LoVo (cell line): ENCODE results near the gene MTR.
"Not testable (repeated sequence)": the region's sequence is repeated elsewhere in the genome, so short reads cannot be mapped to it uniquely, and the experiment has no call there.

Experiments
- DNase-seq: peaks from one replicate; pipeline ENCODE4 v3.0.0-alpha.2; 2016; ENCODE audit warnings: low spot score

MTR gene

DNA sequence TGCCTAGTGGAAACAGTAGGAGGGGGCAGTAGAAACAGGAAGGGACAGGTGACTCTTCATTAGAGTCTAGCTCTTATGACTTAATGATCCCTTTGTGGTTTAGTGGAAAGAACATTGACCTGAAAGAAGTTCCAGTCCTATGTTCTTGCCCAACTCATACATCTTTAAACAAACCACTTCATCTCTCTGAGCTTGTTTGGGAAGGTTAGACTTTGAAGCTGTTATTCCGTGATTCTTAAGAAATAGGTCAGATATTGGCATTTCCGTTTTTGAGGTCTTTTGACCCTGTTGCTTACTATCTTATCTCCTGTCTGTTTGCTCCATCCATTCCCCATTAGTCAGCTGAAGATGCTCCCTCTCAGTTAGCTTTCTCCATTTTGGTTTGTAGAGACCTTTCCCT is 38.5 kb downstream of the MTR start:
- DNase-seq = no peak

DNA sequence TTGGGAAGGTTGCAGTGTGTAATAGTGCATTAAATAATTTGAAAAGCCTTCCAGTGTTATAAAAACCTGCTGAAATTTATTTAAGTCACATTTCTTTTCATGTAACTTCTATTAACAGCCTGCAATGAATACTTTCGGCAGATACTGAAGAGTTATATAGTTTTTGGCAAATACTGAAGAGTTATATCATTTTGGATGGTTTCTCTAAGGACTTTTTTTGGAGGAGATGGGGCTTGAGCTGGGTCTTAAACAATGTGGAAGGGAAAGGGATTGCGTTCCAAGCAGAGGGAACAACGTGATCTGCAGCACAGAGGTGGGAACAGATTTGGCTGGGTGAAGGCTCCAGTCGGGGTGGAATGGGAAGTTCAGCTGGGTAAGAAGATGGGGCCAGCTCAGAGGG is 39.8 kb downstream of the MTR start:
- no peak for DNase-seq

DNA sequence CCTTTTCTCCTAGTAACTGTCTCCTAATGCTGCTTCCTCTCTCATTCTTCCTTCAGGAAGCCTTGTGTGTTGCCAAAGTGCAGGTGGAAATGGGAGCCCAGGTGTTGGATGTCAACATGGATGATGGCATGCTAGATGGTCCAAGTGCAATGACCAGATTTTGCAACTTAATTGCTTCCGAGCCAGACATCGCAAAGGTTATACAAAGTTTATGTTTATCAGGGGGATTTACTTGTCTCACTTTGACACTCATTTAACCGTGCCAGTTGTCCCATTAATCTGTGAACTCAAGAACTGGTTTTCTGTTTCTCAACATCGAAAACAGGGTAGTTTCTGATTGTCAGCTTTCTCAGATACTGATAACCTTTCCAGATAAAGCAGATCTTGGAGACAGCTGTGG is 40.4 kb downstream of the MTR start:
- no peak for DNase-seq

DNA sequence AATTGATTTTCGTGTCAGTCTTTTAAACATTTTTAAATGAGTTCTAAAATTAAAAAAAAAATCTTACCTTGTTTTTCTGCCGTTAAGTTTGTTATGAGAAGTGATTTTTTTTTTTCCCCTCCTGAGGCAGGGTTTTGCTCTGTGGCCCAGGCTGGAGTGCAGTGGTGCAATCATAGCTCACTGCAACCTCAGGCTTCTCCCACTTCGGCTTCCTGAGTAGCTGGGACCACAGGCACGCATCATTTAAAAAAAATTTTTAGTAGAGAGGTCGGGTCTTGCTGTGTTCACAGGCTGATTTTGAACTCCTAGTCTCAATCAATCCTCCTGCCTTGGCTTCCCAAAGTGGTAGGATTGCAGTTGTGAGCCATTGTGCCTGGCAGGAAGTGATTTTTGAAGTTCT is 41.1 kb downstream of the MTR start:
- no peak for DNase-seq

DNA sequence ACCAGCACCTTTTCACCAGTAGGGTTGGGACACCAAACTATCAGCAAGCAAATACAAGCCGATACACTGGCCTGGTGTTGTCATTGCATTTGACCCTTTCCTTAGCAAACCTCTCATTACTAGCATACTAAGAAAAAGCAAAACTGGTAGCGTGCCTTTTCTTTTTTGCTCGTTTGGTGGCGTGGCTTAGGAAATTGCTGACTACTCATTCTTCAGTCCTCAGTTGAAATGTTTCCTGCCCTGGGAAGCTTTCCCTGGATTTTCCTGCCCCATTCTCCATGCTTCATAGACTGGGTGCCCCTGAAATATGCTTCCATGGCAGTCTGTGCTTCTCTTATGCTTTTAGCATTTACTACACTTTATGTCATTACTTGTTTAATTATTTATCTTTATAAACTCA is 42.0 kb downstream of the MTR start:
- DNase-seq = no peak

DNA sequence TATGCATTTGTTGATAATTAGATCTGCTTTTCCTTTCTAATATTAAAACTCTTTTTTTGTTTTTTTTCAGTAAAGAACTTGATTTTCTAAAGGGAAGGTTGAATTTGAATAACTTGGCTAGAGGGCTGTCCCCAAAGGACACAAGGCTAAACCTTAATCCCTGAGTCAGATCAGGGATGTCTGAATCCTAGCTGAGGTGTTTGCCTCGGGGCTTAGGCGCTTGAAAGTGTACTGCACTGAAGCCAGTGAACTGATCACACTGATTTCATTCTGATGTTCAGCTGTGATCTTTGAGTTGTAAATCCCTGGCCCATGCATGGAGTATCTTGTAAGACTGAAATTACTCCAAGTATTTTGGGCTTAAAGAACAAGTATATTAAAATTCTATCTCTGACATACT is 42.8 kb downstream of the MTR start:
- DNase-seq = no peak

DNA sequence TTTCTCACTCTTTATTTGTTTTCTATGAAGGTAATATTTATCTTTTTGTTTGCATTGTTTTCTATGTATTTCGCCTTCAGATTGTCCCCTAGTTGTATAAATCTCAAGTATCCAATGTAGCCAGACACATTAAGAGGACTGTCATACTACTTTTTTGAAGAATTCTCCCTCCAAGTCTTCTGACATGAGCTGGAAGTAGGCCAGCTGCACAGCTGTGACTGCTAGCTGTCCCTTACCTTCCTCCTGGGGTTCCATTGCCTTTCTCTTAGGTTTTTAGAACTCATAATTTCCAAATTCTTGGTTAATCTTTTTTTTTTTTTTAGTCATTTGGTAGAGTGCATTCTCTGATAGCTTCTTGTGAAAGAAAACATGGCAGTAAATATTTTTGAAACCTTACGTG is 46.2 kb downstream of the MTR start:
- DNase-seq = no peak

DNA sequence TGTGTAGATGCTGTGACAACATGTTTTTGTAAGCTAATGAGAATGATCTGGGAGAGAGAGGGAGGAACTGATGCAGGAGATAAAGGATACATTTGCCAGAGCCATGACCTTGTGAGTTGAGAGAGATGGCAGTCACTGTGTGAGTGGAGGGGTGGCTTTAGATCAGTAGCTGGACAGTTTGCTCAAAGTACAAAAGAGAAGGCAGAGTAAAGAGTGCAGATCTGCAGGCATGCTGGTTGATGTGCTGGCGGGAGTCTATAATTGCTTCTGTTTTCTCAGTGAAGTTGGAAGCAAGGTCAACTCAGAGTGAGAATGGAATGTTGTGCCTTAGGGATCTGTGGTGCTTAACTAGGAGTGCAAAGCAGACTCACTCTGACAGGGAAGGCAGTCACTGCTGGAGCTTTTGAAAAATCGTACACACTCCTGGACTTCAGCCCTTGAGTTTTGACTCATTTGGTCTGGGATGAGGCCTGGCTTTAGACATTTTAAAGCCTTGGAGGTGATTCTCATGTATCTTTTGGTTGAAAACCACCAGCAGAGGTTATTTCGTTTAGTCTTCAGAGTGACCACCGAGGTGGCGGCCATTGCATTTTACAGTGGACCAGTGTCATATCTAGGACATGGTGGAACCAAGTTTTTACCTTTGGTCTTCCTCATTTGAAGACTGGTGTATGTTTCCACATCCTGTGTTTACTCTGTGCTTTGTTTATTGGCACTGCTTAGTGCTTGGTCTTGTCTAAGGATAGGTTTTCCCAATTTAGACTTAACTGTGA is 49.6 kb downstream of the MTR start:
- DNase-seq = no peak

DNA sequence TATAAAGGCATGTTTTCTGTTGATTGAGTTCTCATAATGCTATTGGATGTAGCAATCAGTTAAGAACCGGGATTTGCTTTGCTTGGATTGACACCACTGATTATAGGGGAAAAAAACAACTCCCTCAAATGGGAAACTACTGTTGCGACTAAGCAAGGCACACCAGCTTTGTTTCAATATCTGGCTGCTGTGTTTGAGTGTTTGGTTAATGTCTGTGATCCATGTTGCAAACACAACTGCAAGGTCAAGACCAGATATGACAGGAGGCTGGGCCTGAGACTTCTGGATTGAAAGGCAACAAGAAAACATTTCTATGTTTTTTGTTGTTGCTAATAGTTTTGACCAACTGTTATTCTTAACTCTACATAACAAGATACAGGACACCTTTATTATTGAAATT is 50.7 kb downstream of the MTR start:
- DNase-seq = no peak

DNA sequence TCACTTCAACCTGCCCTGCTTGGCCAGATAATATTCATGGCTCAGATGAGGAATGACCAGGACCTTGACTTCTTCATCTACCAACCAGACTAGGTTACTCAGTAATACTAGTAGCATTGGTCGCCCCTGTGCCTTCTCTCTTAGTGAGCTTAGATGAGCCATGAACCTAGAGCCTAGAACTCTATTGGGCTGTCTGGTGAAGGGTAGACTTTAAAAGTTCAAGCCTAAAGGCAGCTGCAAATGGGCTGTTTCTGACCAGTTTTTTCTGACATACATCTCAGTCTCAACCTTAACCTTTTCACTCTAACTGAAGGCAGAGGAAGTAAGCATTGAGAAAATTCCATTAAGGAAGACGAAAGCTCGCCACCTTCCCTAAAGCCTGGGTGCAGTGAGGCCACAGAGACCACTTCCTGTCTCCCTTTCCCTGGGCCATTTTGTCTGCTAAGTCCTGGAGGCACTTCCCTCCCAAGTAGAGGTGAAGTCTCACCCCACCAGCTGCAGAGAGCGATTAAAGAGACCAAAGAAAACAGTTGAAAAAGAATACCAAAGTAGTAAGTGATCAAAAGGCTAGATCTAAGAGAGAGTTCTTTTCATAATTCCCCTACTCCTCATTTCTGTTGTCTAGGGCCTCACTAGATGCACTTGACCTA is 53.3 kb downstream of the MTR start:
- DNase-seq = no peak

DNA sequence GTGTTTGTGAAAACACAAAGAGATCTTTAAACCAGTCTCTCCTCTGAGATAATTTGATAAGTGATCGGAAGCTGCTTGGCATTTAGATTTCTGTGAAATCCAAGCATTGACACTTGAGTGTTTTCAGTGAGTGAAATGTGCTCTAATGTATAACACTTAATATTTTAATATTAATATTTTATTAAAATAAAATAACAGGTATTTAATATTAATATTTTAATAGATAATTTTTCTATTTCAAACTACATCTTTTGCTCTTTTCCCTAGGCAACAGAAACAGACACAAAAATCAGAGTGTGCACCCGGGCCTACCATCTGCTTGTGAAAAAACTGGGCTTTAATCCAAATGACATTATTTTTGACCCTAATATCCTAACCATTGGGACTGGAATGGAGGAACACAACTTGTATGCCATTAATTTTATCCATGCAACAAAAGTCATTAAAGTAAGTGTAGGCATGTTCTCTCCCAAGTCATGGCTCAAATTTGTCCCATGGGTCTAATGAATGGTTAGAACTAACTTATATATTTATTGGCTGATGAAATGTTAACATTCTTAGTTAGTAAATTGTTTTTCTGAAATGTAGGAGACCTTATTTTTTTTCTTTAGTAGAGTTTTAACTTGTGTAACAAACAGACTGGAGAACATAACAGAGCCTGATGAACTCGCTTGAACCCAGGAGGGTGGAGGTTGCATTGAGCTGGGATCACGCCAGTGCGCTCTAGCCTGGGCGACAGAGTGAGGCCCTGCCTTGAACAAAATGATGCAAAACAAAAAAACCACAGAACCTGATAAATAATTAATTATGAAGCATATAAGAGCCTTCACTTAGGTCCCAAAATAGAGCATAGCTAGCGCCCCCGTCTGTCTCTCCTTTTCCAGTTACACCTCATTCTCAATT is 55.2 kb downstream of the MTR start:
- no peak for DNase-seq

DNA sequence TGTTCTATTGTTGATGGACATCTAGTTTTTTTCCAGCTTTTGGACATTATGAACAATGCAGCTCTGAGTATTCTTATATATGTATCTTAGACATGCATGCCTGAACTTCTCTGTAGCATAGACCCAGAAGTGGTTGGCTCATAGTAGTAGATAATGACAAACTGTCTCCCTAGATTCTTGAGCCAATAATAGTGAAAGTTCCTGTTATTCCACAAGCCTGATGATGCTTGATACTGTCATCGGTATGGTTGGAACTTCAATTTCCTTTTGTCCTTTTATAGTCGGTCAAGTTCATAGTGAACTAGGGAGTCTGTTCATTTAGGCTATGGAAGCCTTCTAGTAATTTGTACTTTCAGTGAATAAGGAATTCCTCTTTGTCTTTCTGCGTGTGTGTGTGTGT is 56.8 kb downstream of the MTR start:
- DNase-seq = no peak

DNA sequence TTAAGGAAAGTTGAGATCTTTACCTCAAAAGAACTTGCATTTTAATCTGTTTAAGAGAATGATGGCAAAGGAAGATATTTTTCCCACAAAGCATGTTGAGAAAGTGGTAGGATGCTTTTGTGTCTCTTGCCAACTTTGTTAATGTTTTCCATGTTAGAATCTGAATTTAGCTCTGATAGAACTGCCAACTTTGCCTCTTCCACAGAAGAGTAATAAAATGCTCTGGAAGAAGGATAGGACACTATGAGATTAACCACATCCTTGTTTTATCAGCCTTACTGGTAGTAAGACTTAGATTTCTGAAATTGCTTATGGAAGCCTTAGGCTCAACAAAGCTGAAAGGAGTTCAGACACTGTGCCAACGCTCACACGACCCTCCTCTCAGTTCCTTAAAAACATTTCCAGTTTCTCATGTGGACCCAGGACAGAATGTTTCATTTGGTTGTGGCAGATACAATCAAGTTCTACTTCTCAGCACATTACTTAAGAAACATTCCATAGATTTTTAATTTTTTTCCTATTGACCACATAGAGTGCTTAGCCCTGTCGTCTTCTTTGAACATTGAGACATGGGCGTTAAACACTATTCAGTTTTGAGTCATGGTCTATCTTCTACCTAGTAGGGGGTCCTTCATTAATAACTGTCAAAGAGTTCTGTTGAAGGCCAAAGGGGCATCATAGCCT is 59.0 kb downstream of the MTR start:
- no peak for DNase-seq

DNA sequence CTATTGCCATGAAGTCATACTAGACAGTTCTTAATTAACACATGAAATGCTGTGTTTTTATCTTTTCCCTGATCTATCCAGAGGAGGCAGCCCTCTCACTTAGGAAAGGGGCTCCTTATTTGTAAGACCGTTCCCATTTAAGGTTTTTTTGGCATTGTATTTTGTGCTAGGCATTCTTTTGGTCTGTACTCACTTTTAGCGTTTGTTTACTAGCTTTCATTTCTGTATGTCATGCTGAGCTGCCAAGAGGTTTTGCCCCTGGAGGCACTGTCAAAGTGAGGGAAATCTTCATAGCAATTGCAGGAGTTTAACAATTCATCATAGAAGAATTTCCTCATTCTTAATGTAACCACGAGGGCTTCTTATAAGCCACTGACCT is 59.5 kb downstream of the MTR start:
- DNase-seq = no peak

DNA sequence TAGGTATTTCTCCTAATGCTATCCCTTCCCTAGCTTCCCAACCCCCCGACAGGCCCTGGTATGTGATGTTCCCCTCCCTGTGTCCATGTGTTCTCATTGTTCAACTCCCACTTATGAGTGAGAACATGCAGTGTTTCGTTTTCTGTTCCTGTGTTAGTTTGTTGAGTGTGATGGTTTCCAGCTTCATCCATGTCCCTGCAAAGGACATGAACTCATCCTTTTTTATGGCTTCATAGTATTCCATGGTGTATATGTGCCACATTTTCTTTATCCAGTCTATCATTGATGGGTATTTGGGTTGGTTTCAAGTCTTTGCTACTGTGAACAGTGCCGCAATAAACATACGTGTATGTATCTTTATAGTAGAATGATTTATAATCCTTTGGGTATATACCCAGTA is 61.6 kb downstream of the MTR start:
- DNase-seq = not testable (repeated sequence)

DNA sequence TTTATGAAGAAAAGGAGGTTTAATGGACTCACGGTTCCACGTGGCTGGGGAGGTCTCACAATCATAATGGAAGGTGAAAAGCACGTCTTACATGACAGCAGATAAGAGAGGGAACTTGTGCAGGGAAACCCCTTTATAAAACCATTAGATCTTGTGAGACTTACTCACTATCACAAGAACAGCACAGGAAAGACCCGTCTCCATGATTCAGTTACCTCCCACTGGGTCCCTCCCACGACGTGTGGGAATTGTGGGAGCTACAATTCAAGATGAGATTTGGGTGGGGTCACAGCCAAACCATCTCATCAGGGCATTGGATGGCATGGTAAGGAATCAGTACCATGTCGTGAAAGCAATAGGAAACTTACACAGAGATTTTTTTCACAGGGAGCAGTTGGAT is 63.1 kb downstream of the MTR start:
- DNase-seq = no peak

DNA sequence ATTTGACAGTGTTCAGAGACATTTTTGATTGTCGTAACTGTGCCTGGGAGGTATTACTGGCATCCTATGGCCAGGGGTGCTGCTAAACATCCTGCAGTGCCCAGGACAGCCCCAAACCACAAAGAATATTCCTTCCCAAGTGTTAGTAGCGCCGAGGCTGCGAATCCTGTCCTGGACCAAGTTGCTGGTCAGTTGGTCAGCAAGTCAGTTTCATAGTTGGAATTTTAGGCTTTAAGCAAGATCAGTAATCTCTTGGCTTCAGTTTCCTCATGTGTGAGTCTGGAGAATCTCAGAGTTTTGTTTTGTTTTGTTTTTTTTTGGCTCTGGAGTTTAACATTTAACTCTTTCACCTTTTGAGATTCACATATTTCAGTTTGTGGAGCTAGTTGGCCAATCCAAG is 65.0 kb downstream of the MTR start:
- no peak for DNase-seq

DNA sequence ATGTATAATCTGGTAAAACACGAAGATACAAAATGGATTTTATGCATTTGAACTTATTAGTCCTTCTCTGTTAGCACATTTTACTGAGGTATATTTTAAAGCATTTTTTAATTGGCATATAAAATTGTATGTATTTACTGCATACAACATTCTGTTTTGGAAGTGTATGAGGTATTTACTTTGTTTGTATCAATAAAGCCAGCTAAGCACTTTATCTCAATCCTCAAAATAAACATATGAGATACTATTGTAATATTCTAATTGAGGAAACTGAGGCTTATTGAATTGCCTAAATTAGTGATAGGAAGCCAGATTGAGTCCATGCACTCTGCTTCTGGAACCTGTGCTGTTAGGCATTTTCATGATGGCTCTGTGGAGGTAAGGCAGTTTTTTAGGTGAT is 65.6 kb downstream of the MTR start:
- no peak for DNase-seq

DNA sequence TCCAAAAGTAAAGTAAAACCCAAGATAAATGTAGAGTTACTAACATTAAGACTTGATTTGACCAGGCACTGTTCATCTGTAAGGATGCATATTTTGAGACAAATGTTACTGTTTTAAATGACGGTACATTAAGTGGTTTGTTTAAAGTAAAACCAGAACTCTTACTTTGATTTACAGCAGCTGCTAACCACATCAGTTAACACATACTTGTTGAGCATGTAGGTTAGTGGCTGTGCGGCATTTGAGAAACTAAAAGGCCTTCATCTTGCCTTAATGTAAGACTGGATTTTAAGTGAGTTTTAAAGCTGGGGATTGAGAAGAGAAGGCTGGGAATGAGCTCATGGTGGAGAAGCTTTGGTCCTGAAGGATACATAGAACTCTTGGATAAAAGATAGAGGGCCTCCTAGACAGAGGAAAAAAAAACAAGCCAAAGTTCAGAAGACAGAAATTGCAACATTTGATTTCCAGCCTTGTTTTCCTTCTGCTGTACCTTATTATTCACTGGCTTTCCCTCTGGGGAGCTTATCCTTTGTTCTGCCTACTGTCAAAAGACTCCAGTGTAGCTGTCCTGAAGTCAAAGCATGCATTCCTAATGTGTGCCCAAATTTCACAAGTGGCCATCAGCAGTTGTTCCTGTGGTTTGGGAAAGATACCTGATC is 66.6 kb downstream of the MTR start:
- no peak for DNase-seq

DNA sequence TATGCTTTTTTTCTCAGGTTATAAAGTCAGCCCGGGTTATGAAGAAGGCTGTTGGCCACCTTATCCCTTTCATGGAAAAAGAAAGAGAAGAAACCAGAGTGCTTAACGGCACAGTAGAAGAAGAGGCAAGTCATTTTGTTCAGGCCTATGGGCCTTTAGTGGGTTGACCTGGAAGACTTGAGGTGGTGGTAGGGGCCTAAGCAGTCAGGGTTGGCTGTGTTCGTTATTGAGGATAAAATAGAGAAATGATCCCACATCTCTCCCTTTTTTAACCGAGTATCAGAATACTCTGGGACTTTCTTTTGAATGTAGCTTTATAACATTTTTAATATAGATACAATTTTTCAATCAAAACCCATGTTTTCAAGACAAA is 67.1 kb downstream of the MTR start:
- no peak for DNase-seq

DNA sequence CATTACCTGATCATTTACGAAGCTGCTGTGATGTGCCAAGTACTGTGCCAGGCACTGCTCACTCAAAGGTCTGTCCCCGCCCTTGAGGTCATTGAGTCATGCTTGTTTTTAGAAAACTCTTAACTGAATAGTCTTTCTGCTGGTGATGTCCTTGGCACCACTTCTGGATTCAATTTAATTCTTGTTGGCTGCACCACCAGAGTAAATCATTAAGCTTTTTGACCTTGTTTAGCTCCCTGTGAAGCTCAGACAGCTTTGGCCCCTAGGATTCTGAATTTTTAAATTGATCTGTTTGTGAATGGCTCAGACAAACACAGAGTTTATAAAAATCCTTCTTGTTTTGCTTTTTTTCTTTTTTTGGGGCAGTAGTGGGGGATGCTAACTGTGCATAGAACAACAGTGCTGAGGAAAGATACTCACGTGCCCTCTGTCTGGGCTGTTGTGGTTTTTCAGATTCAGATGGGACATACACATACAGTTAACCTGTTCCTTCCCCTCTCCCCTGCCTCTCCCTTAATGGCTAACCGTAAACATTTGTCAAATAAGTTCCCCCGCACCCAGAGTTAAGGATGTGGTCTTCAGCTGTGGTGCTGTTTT is 67.6 kb downstream of the MTR start:
- no peak for DNase-seq

DNA sequence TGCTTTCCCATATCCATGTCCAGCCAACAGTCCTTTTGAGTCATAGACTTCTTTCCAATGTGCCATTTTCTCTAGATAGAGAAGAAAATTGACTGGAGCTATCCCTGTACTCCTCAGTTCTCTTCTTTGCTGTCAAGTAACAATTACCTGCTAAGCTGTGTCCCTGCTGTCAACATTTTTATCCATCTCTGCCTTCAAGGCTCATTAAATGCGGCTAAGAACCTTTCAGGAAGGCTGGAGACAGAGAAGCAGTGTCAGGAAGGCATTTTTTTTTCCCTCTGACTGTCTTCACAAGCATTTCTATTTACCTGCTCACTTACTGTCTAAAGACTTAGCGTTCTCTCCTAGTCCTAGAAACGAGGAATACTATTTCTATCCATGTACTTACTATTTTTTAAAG is 69.1 kb downstream of the MTR start:
- no peak for DNase-seq
